Neuronal stem cell (in vitro differentiated cells): ENCODE data around the gene TRPC4AP.

ENCODE experiments used
- DNase-seq: peaks from one replicate; pipeline ENCODE4 v3.0.0-alpha.2; 2013; ENCODE audit warnings: low spot score
- H2AFZ ChIP-seq: one replicate; pipeline ENCODE4 v1.6.1; 2013; ENCODE audit warnings: mild to moderate bottlenecking, low read length, inconsistent platforms
- H2AK5ac ChIP-seq: 2 replicates; pipeline ENCODE4 v1.6.1; 2013; ENCODE audit warnings: low read depth, mild to moderate bottlenecking, inconsistent platforms, low read length, moderate library complexity, mixed read lengths
- H2BK120ac ChIP-seq: 2 replicates; pipeline ENCODE4 v1.6.1; 2013; ENCODE audit warnings: low read depth, mild to moderate bottlenecking, inconsistent platforms, low read length, moderate library complexity, mixed read lengths
- H2BK12ac ChIP-seq: one replicate; pipeline ENCODE4 v1.6.1; 2013; ENCODE audit warnings: low read length, inconsistent platforms
- H2BK15ac ChIP-seq: 2 replicates; pipeline ENCODE4 v1.6.1; 2013; ENCODE audit warnings: mild to moderate bottlenecking, low read length, inconsistent platforms, mixed read lengths
- H2BK5ac ChIP-seq: one replicate; pipeline ENCODE4 v1.6.1; 2013; ENCODE audit warnings: inconsistent platforms, mild to moderate bottlenecking, low read length, moderate library complexity
- H3K14ac ChIP-seq: one replicate; pipeline ENCODE4 v1.6.1; 2013; ENCODE audit warnings: low read length, inconsistent platforms
- H3K18ac ChIP-seq: 2 replicates; pipeline ENCODE4 v1.6.1; 2013; ENCODE audit warnings: low read length, inconsistent platforms
- H3K23ac ChIP-seq: 2 replicates; pipeline ENCODE4 v1.6.1; 2013; ENCODE audit warnings: low read depth, mild to moderate bottlenecking, mixed read lengths, low read length, inconsistent platforms; ENCODE audit not compliant: poor library complexity
- H3K27ac ChIP-seq: replicated peaks from 3 replicates; pipeline ENCODE4 v1.5.1; 2013; ENCODE audit warnings: low read length, inconsistent platforms
- H3K27me3 ChIP-seq, 3 experiments: 2 replicates each; pipeline ENCODE4 v1.6.1; 2013; ENCODE audit warnings: low read length in 3 of 3, mild to moderate bottlenecking in 2 of 3, inconsistent platforms in 1 of 3, low read depth in 1 of 3, mixed read lengths in 1 of 3, moderate library complexity in 1 of 3; ENCODE audit not compliant: control insufficient read depth in 3 of 3, insufficient read depth in 3 of 3
- H3K36me3 ChIP-seq, 2 donors: replicated peaks in 1 of 2; 2 replicates each; pipeline ENCODE4 v1.6.1; 2013; ENCODE audit warnings: low read length in 2 of 2; ENCODE audit not compliant: control insufficient read depth in 2 of 2, insufficient read depth in 2 of 2
- H3K4ac ChIP-seq: 2 replicates; pipeline ENCODE4 v1.6.1; 2013; ENCODE audit warnings: inconsistent platforms, mild to moderate bottlenecking, low read length, moderate library complexity
- H3K4me1 ChIP-seq, 2 donors: 1 replicate in 1 of 2; 2 replicates in 1 of 2; pipeline ENCODE4 v1.6.1; 2013; ENCODE audit warnings: low read length in 2 of 2, low read depth in 1 of 2; ENCODE audit not compliant: control insufficient read depth in 2 of 2, insufficient read depth in 1 of 2
- H3K4me2 ChIP-seq: one replicate; pipeline ENCODE4 v1.6.1; 2013; ENCODE audit warnings: mild to moderate bottlenecking, low read length, inconsistent platforms; ENCODE audit not compliant: insufficient read depth, poor library complexity, severe bottlenecking
- H3K4me3 ChIP-seq, 2 donors: 2 replicates each; pipeline ENCODE4 v1.5.1; 2013; ENCODE audit warnings: low read length in 2 of 2, mild to moderate bottlenecking in 2 of 2, inconsistent platforms in 1 of 2, moderate library complexity in 1 of 2
- H3K79me1 ChIP-seq: one replicate; pipeline ENCODE4 v1.6.1; 2013; ENCODE audit warnings: low read depth, mild to moderate bottlenecking, inconsistent platforms, low read length, moderate library complexity
- H3K9ac ChIP-seq: one replicate; pipeline ENCODE4 v1.6.1; 2013; ENCODE audit warnings: mild to moderate bottlenecking, low read depth, low read length, inconsistent platforms; ENCODE audit not compliant: poor library complexity
- H3K9me3 ChIP-seq, 2 donors: replicated peaks in 1 of 2; 2 replicates each; pipeline versions ENCODE3 to v1.6.1; 2013; ENCODE audit warnings: low read length in 2 of 2, mild to moderate bottlenecking in 2 of 2, inconsistent platforms in 1 of 2, low read depth in 1 of 2, mixed read lengths in 1 of 2, moderate library complexity in 1 of 2; ENCODE audit not compliant: control insufficient read depth in 2 of 2, insufficient read depth in 1 of 2
- H4K8ac ChIP-seq: one replicate; pipeline ENCODE4 v1.6.1; 2013; ENCODE audit warnings: low read depth, mild to moderate bottlenecking, inconsistent platforms, low read length, moderate library complexity
- H4K91ac ChIP-seq: one replicate; pipeline ENCODE4 v1.6.1; 2013; ENCODE audit warnings: low read length, low read depth, mild to moderate bottlenecking, inconsistent platforms; ENCODE audit not compliant: poor library complexity
- WGBS, 2 donors: extraction: QIAGEN DNeasy Blood & Tissue Kit; methylation state at CpG; one replicate each; pipeline ENCODE4 v1.1.7; 2013; ENCODE audit warnings: missing lambda C conversion rate in 2 of 2, mixed read lengths in 1 of 2; ENCODE audit not compliant: insufficient read length in 2 of 2, insufficient replicate concordance in 1 of 2; ENCODE audit errors: extremely low coverage in 2 of 2; 5-methylcytosine and 5-hydroxymethylcytosine counted together

The TRPC4AP gene

GRCh38 chr20:34983995-34984735 is 108.4 kb downstream of the TRPC4AP start:
- Histone ChIP-seq H3K27me3 (peaks cover 0 to 8% (median 7%) of the 10 kb centered on the region in 3 experiments), H3K14ac (no peak overlapping the region), H2BK12ac (no peak overlapping the region), H2BK15ac (peak overlapping the region; percentile 45), H2AK5ac (peak overlapping the region; percentile 96), H2BK5ac (no peak overlapping the region), H3K9ac (no peak overlapping the region), H4K91ac (no peak overlapping the region), H4K8ac (no peak overlapping the region), H3K4me1 (peaks cover 0 to 14% of the 10 kb centered on the region in 2 donors), H3K23ac (peak overlapping the region; percentile 77), H3K79me1 (no peaks in the 10 kb centered on the region), H3K4ac (no peak overlapping the region), H2BK120ac (peak overlapping the region; percentile 57), H3K27ac (no peak overlapping the region), H3K4me2 (no peak overlapping the region), H2AFZ (no peak overlapping the region), H3K4me3 (no peak overlapping the region), H3K9me3 (peaks cover 0 to 3% of the 10 kb centered on the region in 2 donors), H3K36me3 (no peaks in the 10 kb centered on the region), H3K18ac (peak overlapping the region; percentile 81)
- no CpG with 5 or more reads among the region's 14 CpGs for WGBS, 2 donors
- no peak for DNase-seq

GRCh38 chr20:34983089-34983820 is 109.4 kb downstream of the TRPC4AP start:
- H3K9me3 ChIP-seq, result peaks cover 0 to 3% of the 10 kb centered on the region in 2 donors
- H2BK12ac ChIP-seq, result no peak overlapping the region
- no peak overlapping the region for H4K91ac ChIP-seq
- no CpG with 5 or more reads among the region's 5 CpGs for WGBS, 2 donors
- no peak overlapping the region for H2BK120ac ChIP-seq
- no peak overlapping the region for H2BK5ac ChIP-seq
- H3K27ac ChIP-seq, result no peak overlapping the region
- no peak overlapping the region for H4K8ac ChIP-seq
- peaks cover 0 to 13% of the 10 kb centered on the region in 2 donors for H3K4me1 ChIP-seq
- H3K4me2 ChIP-seq, result no peak overlapping the region
- no peak for DNase-seq
- no peak overlapping the region for H3K23ac ChIP-seq
- H3K36me3 ChIP-seq, result no peaks in the 10 kb centered on the region
- H3K9ac ChIP-seq, result no peak overlapping the region
- H2AFZ ChIP-seq, result no peak overlapping the region
- H3K27me3 ChIP-seq, result peaks cover 0 to 8% (median 7%) of the 10 kb centered on the region in 3 experiments
- H3K14ac ChIP-seq, result no peak overlapping the region
- H3K4ac ChIP-seq, result no peak overlapping the region
- H2BK15ac ChIP-seq, result no peak overlapping the region
- no peak overlapping the region for H3K4me3 ChIP-seq
- H3K79me1 ChIP-seq, result no peaks in the 10 kb centered on the region
- H2AK5ac ChIP-seq, result no peak overlapping the region
- H3K18ac ChIP-seq, result peak overlapping the region; percentile 79

DNA sequence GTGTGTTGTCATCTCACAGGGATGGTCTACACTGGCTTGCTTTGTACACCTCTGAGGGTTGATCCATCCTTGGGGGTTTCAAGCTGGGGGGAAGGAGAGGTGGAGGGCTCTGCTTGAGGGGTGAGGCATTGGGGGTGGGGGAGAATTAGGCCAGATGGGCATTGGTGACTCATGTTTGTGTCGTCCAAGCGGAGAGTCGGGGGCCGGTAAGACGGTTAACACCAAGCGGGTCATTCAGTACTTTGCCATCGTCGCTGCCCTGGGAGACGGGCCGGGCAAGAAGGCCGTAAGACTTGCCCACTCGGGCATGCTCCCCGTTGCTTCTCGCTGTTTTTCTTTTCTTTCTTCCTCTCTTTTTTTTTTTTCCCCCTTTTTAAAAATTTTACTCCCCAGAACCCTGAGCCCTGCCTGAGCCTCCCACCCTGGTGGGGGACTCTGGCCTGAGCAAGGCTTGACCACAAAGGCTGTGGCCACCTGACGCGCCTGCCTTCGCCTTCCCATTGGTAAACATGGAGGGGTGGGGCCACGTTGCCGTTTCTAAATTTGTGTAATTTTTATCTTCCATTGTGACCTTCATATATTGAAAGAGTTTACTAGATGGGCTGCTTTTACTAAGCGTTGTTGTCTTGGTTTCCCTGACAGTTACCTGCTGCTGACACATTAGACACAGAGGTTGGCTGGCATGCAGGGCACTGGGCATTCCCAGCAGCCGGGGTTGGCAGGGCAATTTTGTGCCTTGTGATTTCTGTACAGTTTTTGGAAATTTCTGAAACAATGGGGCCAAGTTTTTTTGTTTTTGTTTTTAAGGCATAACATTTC is 110.1 kb downstream of the TRPC4AP start:
- H3K9me3 ChIP-seq, result peaks cover 0 to 3% of the 10 kb centered on the region in 2 donors
- no peaks in the 10 kb centered on the region for H3K36me3 ChIP-seq
- no peak overlapping the region for H3K27ac ChIP-seq
- no peak overlapping the region for H4K91ac ChIP-seq
- no peak for DNase-seq
- H3K14ac ChIP-seq, result no peak overlapping the region
- peaks cover 0 to 8% (median 7%) of the 10 kb centered on the region in 3 experiments for H3K27me3 ChIP-seq
- H4K8ac ChIP-seq, result no peak overlapping the region
- H3K4me3 ChIP-seq, result no peak overlapping the region
- no peak overlapping the region for H2AFZ ChIP-seq
- WGBS, 2 donors, result no CpG with 5 or more reads among the region's 21 CpGs
- H3K4me1 ChIP-seq, result peaks cover 0 to 15% of the 10 kb centered on the region in 2 donors
- H2BK5ac ChIP-seq, result no peak overlapping the region
- H3K79me1 ChIP-seq, result no peaks in the 10 kb centered on the region
- H3K4ac ChIP-seq, result no peak overlapping the region
- no peak overlapping the region for H3K9ac ChIP-seq
- peak overlapping the region; percentile 52 for H2AK5ac ChIP-seq
- no peak overlapping the region for H2BK120ac ChIP-seq
- H3K4me2 ChIP-seq, result no peak overlapping the region
- H2BK12ac ChIP-seq, result no peak overlapping the region
- peak overlapping the region; percentile 67 for H2BK15ac ChIP-seq
- H3K18ac ChIP-seq, result no peak overlapping the region
- no peak overlapping the region for H3K23ac ChIP-seq
